ENCODE results near the gene DCLK3. TPM values are rescaled to one million over a fixed set of nuclear protein-coding genes. Genes with fewer than 3 reads are reported as not detected.

Gene DCLK3
- total and polyA plus RNA-seq, 2 of the 8 experiments (the other 6 are each of a cell fraction or from before 2014, with no cell fraction given), result 0.27 to 0.63 TPM

- TF ChIP-seq USF2 (IDR thresholded peaks at IDR 0.05; ENCODE audit: low read length) (no peak), BACH1 (IDR thresholded peaks at IDR 0.05; ENCODE audit: low read length) (no peak), ATF3 (IDR thresholded peaks at IDR 0.05; ENCODE audit: insufficient read depth, low read depth, low read length) (no peak), SIRT6 (IDR thresholded peaks at IDR 0.05; ENCODE audit: low read length) (no peak)
Observed at GRCh38 chr3:36695769-36696137, 68.6 kb downstream of the DCLK3 start (continued).
